ENCODE data around the gene KRTAP19-3. TPM values are rescaled to one million over a fixed set of nuclear protein-coding genes. Genes with fewer than 3 reads are reported as not detected.
"Not testable (repeated sequence)": the region's sequence is repeated elsewhere in the genome, so short reads cannot be mapped to it uniquely, and the experiment has no call there.

Gene KRTAP19-3
- total and polyA plus RNA-seq, 2 donors (not counting 1 experiment from before 2014, with no cell fraction given): not detected

DNA sequence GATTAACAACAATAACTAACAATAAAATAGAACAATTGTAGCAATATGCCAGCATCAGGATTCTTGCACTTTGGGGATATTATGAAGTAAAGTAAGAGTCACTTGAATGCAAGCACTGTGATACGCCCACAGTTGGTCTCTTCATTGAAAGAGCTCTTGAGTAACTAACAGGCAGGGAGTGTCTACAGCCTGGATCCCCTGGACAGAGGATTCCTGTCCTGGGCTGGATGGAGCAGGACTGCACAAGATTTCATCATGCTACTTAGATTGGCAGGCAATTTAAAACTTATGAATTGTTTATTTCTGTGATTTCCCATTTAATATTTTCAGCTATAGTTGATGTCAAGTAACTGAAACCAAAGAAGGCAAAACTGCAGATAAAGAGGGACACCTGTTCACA lies 23.9 kb upstream of the KRTAP19-3 start:
- DNase-seq (no peak), ATAC-seq (ENCODE audit: low read depth) (no peak)
- TF ChIP-seq, protein P1, sequence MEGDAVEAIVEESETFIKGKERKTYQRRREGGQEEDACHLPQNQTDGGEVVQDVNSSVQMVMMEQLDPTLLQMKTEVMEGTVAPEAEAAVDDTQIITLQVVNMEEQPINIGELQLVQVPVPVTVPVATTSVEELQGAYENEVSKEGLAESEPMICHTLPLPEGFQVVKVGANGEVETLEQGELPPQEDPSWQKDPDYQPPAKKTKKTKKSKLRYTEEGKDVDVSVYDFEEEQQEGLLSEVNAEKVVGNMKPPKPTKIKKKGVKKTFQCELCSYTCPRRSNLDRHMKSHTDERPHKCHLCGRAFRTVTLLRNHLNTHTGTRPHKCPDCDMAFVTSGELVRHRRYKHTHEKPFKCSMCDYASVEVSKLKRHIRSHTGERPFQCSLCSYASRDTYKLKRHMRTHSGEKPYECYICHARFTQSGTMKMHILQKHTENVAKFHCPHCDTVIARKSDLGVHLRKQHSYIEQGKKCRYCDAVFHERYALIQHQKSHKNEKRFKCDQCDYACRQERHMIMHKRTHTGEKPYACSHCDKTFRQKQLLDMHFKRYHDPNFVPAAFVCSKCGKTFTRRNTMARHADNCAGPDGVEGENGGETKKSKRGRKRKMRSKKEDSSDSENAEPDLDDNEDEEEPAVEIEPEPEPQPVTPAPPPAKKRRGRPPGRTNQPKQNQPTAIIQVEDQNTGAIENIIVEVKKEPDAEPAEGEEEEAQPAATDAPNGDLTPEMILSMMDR (IDR thresholded peaks at IDR 0.05): no peak
- TF ChIP-seq EZH2 (IDR thresholded peaks at IDR 0.05; ENCODE audit: borderline replicate concordance, insufficient read depth, low read depth, low read length, poor library complexity, severe bottlenecking): no peak
- Histone ChIP-seq H3K4me2 (replicated peaks; ENCODE audit: low read depth, low read length, poor library complexity, severe bottlenecking) (no peak overlapping the region), H3K4me3 (ENCODE audit: control extremely low read depth in 1 of 5, extremely low read depth in 1 of 5, insufficient read depth in 1 of 5, low read depth in 2 of 5, low read length in 4 of 5) (no peak overlapping the region), H3K36me3 (replicated peaks in 1 of 2; ENCODE audit: control extremely low read depth in 1 of 2, control insufficient read depth in 1 of 2, extremely low read depth in 1 of 2, insufficient read depth in 2 of 2, low read length in 1 of 2) (no peaks in the 10 kb centered on the region), H3K9ac (ENCODE audit: low read length) (no peak overlapping the region), H3K79me2 (ENCODE audit: control insufficient read depth, insufficient read depth, low read length) (no peaks in the 10 kb centered on the region), H3K9me3 (ENCODE audit: control extremely low read depth in 1 of 3, control insufficient read depth in 2 of 3, insufficient read depth in 1 of 3, low read length in 2 of 3) (peaks cover 1 to 3% (median 2%) of the 10 kb centered on the region in 3 donors), H3K27ac (ENCODE audit: low read length in 2 of 2) (no peak overlapping the region), H2AFZ (ENCODE audit: insufficient read depth, low read depth, low read length, poor library complexity, severe bottlenecking) (no peak overlapping the region), H4K20me1 (ENCODE audit: control insufficient read depth, insufficient read depth, low read length, poor library complexity, severe bottlenecking) (no peaks in the 10 kb centered on the region), H3K4me1 (ENCODE audit: control insufficient read depth in 2 of 2, insufficient read depth in 2 of 2, low read length in 2 of 2) (no peaks in the 10 kb centered on the region), H3K27me3 (replicated peaks in 1 of 4; ENCODE audit: control extremely low read depth in 1 of 4, control insufficient read depth in 3 of 4, insufficient read depth in 4 of 4, low read length in 3 of 4) (no peaks in the 10 kb centered on the region)
- Mint-ChIP-seq H3K27ac (no peak overlapping the region), H3K4me1 (no peaks in the 10 kb centered on the region), H3K27me3 (no peaks in the 10 kb centered on the region), H3K4me3 (no peak overlapping the region), H3K9me3 (ENCODE audit: insufficient read depth) (no peaks in the 10 kb centered on the region)
- POLR2A ChIA-PET: no interaction called here
- CTCF ChIA-PET: no interaction called here
- whole genome bisulfite sequencing (ENCODE audit: insufficient coverage): 100% methylated on average over 1 of the region's 1 CpG
- intact Hi-C loops (cut with micrococcal nuclease): no loop called here

DNA sequence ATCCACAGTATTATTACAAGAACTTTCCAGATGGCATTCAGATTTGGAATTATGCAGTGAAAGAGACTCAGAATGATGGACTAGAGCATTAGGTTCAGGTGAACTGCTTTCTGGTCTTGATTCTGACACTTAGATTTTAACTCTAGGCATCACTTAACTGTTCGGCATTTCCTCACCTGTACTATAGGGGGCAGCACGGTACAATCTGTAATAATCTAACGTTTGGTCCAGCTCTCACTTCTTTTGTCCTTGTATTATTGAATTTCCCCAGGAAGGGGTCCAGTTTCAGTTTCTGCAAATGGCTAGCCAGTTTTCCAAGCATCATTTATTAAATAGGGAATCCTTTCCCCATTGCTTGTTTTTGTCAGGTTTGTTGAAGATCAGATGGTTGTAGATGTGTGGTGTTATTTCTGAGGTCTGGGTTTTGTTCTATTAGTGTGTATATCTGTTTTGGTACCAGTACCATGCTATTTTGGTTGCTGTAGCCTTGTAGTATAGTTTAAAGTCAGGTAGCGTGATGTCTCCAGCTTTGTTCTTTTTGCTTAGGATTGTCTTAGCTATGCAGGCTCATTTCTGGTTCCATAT lies 13.9 kb upstream of the KRTAP19-3 start:
- H3K9me3 ChIP-seq (ENCODE audit: control extremely low read depth in 1 of 3, control insufficient read depth in 2 of 3, insufficient read depth in 1 of 3, low read length in 2 of 3); H3K27me3 Mint-ChIP-seq; H3K4me1 ChIP-seq (ENCODE audit: control insufficient read depth in 2 of 2, insufficient read depth in 2 of 2, low read length in 2 of 2); H3K4me3 Mint-ChIP-seq; DNase-seq; H3K27ac ChIP-seq (ENCODE audit: low read length in 2 of 2); H3K36me3 ChIP-seq (replicated peaks in 1 of 2; ENCODE audit: control extremely low read depth in 1 of 2, control insufficient read depth in 1 of 2, extremely low read depth in 1 of 2, insufficient read depth in 2 of 2, low read length in 1 of 2); H3K9ac ChIP-seq (ENCODE audit: low read length); intact Hi-C loops (cut with micrococcal nuclease); H3K27ac Mint-ChIP-seq; CTCF ChIA-PET; H3K4me3 ChIP-seq (ENCODE audit: control extremely low read depth in 1 of 5, extremely low read depth in 1 of 5, insufficient read depth in 1 of 5, low read depth in 2 of 5, low read length in 4 of 5); H2AFZ ChIP-seq (ENCODE audit: insufficient read depth, low read depth, low read length, poor library complexity, severe bottlenecking); H3K4me2 ChIP-seq (replicated peaks; ENCODE audit: low read depth, low read length, poor library complexity, severe bottlenecking); H3K9me3 Mint-ChIP-seq (ENCODE audit: insufficient read depth); H3K79me2 ChIP-seq (ENCODE audit: control insufficient read depth, insufficient read depth, low read length); H3K4me1 Mint-ChIP-seq; POLR2A ChIA-PET; H3K27me3 ChIP-seq (replicated peaks in 1 of 4; ENCODE audit: control extremely low read depth in 1 of 4, control insufficient read depth in 3 of 4, insufficient read depth in 4 of 4, low read length in 3 of 4); H4K20me1 ChIP-seq (ENCODE audit: control insufficient read depth, insufficient read depth, low read length, poor library complexity, severe bottlenecking); ATAC-seq (ENCODE audit: low read depth): not testable (repeated sequence)
- WGBS (ENCODE audit: insufficient coverage): 36% methylated on average over 3 of the region's 4 CpGs

Measured in B cell (primary cell).